Activated CD4-positive, alpha-beta memory T cell treated with anti-CD3 and anti-CD28 coated beads for 36 hours (primary cell): ENCODE results near the gene VPS8. TPM values are rescaled to one million over a fixed set of nuclear protein-coding genes. Genes with fewer than 3 reads are reported as not detected.
"Not testable (repeated sequence)": the region's sequence is repeated elsewhere in the genome, so short reads cannot be mapped to it uniquely, and the experiment has no call there.

ENCODE experiments used
- CTCF ChIA-PET: fragments of 350-600 bp; sonication (Branson Sonifier 250); formaldehyde crosslinking; loops from one replicate; lab custom pipeline; 2021; ENCODE audit warnings: antibody characterized with exemption, inconsistent platforms; lab: Charles Lee
- POLR2A ChIA-PET: fragments of 350-600 bp; sonication (Branson Sonifier 250); formaldehyde crosslinking; loops from one replicate; lab custom pipeline; 2021; ENCODE audit warnings: antibody characterized with exemption; lab: Charles Lee
- DNase-seq: peaks from one replicate; pipeline ENCODE4 v3.0.0-alpha.2; 2020
- H3K27ac Mint-ChIP-seq: one replicate; pipeline ENCODE4 v1.8.0; 2021; ENCODE audit warnings: mixed read lengths
- H3K27me3 Mint-ChIP-seq: one replicate; pipeline ENCODE4 v1.8.0; 2021; ENCODE audit warnings: mixed read lengths
- H3K36me3 Mint-ChIP-seq: one replicate; pipeline ENCODE4 v1.8.0; 2021; ENCODE audit warnings: mixed read lengths
- H3K4me1 Mint-ChIP-seq: one replicate; pipeline ENCODE4 v1.8.0; 2021; ENCODE audit warnings: low read depth, mixed read lengths
- H3K4me3 Mint-ChIP-seq: one replicate; pipeline ENCODE4 v1.8.0; 2021; ENCODE audit warnings: mild to moderate bottlenecking, mixed read lengths
- H3K9me3 Mint-ChIP-seq: one replicate; pipeline ENCODE4 v1.8.0; 2021; ENCODE audit warnings: mixed read lengths
- intact Hi-C: fragments of 100-400 bp; cut with micrococcal nuclease; formaldehyde crosslinking; loops from one replicate; pipeline ENCODE4 v1.15.1; 2023
- total RNA-seq, 2 experiments: library from RNA; stranded (reverse); gene quantifications; one replicate each; pipeline ENCODE4 v1.2.3, GENCODE V29; 2021

The VPS8 gene
- total RNA-seq, 2 experiments from 2014 or later: 28.7 to 32.3 TPM

DNA sequence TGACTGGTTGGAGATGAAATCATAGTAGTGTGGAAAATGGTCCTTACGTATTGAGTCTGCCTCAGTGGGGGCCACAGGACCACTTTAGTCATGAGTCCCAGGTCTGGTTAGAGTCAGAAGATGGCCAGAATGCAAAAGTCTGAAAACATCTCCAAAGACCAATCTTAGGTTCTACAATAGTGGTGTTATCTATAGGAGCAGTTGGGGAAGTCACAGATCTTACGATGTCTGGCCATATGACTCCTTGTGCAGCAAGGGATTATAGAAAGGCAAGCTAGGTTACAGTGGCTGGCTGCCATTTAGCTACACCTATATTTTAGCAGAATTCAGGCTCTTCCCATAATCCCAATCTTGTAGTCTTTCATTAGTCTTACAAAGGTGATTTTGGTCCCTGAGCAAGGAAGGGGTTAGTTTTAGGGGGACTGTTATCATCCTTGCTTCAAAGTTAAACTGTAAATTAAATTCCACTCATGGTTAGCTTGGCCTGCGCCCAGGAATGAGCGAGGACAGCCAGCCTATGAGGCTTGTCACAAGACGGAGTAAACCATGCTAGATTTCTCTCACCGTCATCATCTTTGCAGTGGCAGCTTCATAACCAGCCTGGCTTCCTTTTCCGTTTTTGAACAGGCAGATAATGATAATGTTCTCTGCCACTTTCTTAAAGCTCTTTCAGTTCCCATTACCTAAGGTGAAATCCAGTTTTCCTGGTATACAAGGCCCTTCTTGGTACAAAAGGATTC, 134.1 kb downstream of the VPS8 start:
- ChIA-PET POLR2A (no interaction called here), CTCF (interaction anchor here (0.6 kb wide), 1 partner anchor 408 kb away, joined by 3 read pairs; no protein-coding TSS in a partner anchor)
- no peak overlapping the region for H3K4me3 Mint-ChIP-seq
- no peaks in the 10 kb centered on the region for H3K9me3 Mint-ChIP-seq
- no peak for DNase-seq
- intact Hi-C loops: no loop called here
- no peaks in the 10 kb centered on the region for H3K27me3 Mint-ChIP-seq
- H3K4me1 Mint-ChIP-seq: no peaks in the 10 kb centered on the region
- H3K36me3 Mint-ChIP-seq: peaks cover 13% of the 10 kb centered on the region
- H3K27ac Mint-ChIP-seq: no peak overlapping the region

DNA sequence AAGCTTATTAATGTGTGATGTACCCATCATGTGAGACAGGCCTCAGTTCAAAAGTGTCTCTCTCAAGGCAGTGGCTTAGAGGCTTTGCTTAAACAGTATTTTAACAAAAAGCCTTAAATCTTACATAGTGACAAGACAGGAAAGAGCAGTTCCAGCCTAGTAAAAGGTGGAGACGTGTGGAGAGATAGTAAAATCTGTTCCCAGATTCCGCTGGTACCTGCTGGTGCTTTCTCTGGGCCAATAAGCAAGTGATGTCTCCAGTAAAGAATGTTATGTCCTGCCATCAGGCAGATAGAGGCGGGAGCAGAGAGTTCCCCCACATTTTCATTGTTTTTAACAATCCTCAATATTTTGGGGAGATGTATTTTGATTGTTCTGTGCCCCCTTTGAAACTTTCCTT, 135.0 kb downstream of the VPS8 start:
- Mint-ChIP-seq H3K36me3 (peaks cover 14% of the 10 kb centered on the region), H3K9me3 (no peaks in the 10 kb centered on the region), H3K27ac (no peak overlapping the region), H3K4me1 (no peaks in the 10 kb centered on the region), H3K27me3 (no peaks in the 10 kb centered on the region), H3K4me3 (no peak overlapping the region)
- no peak for DNase-seq
- POLR2A ChIA-PET: no interaction called here
- intact Hi-C loops: no loop called here
- CTCF ChIA-PET: no interaction called here

DNA sequence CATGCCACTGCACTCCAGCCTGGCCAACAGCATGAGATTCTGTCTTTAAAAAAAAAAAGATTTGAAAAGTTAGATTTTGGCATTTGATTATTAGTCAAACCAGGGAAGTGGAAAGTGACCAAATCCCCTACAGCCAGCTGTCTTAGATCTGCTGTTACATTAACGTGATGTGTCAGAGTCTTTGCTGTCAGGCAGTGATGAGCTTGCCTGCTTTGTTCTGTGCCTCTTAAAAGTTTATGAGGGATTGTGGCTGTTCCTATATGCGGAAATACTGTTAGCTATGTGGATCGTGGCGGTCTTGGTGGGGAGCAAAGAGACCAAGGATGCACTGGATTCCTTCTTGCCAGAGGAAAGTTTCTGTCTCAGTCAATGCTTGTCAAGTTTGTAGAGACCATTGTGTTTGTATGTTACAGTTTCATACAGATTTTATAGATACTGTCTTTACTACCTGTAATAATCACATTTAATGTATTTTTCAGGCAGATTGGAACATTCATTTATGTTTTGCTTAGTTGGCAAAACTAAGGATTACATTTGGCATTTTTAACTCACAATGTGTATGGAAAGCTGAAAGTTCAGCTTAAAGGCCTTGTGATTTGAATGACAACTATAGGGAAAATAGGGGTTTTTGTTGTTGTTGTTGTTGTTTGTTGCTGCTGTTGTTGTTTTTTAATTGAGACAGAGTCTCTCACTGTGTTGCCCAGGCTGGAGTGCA, 137.4 kb downstream of the VPS8 start:
- Mint-ChIP-seq H3K36me3 (peaks cover 8% of the 10 kb centered on the region), H3K27ac (no peak overlapping the region), H3K27me3 (no peaks in the 10 kb centered on the region), H3K4me3 (no peak overlapping the region), H3K9me3 (no peaks in the 10 kb centered on the region), H3K4me1 (peaks cover 6% of the 10 kb centered on the region)
- intact Hi-C loops: no loop called here
- POLR2A ChIA-PET: interaction anchor here (0.7 kb wide), 1 partner anchor 24 kb away, joined by 5 read pairs; no protein-coding TSS in a partner anchor
- DNase-seq: no peak
- CTCF ChIA-PET: no interaction called here

DNA sequence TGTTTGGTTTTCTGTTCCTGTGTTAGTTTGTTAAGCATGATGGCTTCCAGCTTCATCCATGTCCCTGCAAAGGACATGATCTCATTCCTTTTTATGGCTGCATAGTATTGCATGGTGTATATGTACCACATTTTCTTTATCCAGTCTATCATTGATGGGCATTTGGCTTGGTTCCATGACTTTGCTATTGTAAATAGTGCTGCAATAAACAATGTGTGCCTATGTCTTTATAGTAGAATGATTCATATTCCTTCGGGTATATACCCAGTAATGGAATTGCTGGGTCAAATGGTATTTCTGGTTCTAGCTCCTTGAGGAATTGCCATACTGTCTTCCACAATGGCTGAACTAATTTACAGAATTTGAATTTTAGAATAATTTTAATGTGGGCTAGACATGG, 138.8 kb downstream of the VPS8 start:
- intact Hi-C loops, H3K27me3 Mint-ChIP-seq, H3K9me3 Mint-ChIP-seq, CTCF ChIA-PET, H3K27ac Mint-ChIP-seq, H3K4me1 Mint-ChIP-seq, H3K36me3 Mint-ChIP-seq, DNase-seq, H3K4me3 Mint-ChIP-seq, POLR2A ChIA-PET: not testable (repeated sequence)

DNA sequence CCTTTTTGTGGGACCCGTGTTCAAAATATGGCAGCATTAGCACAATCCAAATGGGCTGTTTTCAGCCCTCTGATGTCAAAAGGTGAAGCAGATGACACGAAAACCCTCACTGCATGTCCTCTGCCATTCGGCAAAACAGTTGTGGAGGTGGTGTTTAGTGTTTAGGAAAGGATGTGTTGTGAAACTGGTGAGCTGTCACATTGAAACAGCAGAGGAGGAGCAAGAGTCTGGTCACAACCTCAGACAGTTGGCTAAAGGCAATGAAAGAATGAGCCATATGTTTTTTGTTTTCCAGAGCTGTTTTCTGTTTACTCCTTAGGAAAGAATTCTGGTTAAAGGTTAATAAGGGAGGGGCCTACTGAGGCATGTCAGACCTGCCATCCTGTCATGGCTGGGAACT, 140.7 kb downstream of the VPS8 start:
- DNase-seq: no peak
- Mint-ChIP-seq H3K4me1 (peaks cover 6% of the 10 kb centered on the region), H3K27me3 (no peaks in the 10 kb centered on the region), H3K27ac (no peak overlapping the region), H3K4me3 (no peak overlapping the region), H3K9me3 (no peaks in the 10 kb centered on the region), H3K36me3 (peaks cover 11% of the 10 kb centered on the region)
- ChIA-PET CTCF (no interaction called here), POLR2A (no interaction called here)
- intact Hi-C loops: no loop called here

DNA sequence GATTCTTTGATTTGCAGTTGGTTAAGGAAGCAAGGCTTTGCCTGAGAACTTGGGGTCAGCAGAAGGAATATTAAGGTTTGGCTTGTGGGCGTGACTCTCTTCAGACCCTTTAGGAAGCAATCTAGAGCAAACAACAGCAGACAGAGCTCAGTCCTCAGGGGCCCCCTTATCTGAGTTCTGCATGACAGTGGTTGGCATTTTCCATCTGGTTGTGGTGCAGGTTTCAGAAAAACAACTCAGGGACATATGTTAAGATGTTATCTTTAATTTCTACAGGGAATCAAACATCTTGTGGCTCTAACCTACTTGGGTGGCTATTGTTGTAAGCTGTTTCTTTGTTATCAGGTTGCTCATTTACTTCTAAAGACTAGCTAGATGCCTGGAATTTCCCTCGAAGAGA, 141.4 kb downstream of the VPS8 start:
- intact Hi-C loops: no loop called here
- DNase-seq: no peak
- Mint-ChIP-seq H3K4me1 (peaks cover 6% of the 10 kb centered on the region), H3K36me3 (peaks cover 18% of the 10 kb centered on the region), H3K4me3 (no peak overlapping the region), H3K27ac (no peak overlapping the region), H3K9me3 (no peaks in the 10 kb centered on the region), H3K27me3 (no peaks in the 10 kb centered on the region)
- ChIA-PET CTCF (no interaction called here), POLR2A (no interaction called here)

DNA sequence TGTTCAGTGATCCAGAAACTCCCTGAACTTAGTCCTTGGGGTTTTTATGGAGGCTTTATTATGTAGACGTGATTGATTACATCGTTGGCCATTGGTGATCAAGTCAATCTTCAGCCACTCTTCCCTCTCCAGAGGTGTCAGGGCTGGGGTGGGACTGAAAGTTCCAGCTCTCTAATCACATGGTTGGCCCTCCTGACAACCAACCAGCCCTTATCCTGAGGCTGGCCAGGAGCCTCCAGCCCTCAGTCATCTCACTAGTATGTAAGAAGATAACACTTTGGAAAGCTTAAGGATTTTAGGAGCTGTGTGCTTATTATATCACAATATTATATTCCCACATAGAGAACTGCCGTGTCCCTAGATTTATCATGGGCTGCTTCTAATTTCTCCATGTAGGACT, 142.3 kb downstream of the VPS8 start:
- H3K4me1 Mint-ChIP-seq: peaks cover 6% of the 10 kb centered on the region
- H3K9me3 Mint-ChIP-seq: no peaks in the 10 kb centered on the region
- H3K36me3 Mint-ChIP-seq: peaks cover 22% of the 10 kb centered on the region
- DNase-seq: no peak
- no peaks in the 10 kb centered on the region for H3K27me3 Mint-ChIP-seq
- ChIA-PET CTCF (no interaction called here), POLR2A (no interaction called here)
- intact Hi-C loops: no loop called here
- H3K27ac Mint-ChIP-seq: no peak overlapping the region
- no peak overlapping the region for H3K4me3 Mint-ChIP-seq

DNA sequence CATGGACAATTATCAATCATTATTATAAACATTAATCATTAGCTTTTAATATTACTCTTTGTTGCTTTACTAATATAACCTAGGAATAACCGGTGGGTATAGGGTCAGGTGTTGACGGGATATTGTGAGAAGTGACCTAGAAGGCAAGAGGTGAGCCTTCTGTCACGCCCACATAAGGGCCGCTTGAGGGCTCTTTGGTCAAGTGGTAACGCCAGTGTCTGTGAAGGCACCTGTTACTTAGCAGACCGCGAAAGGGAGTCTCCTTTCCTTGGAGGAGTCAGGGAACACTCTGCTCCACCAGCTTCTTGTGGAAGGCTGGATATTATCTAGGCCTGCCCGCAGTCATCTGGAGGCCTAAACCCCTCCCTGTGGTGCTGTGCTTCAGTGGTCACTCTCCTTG, 142.9 kb downstream of the VPS8 start:
- H3K4me3 Mint-ChIP-seq, H3K27me3 Mint-ChIP-seq, H3K27ac Mint-ChIP-seq, CTCF ChIA-PET, POLR2A ChIA-PET, intact Hi-C loops, H3K9me3 Mint-ChIP-seq, DNase-seq, H3K4me1 Mint-ChIP-seq: not testable (repeated sequence)
- H3K36me3 Mint-ChIP-seq: peaks cover 20% of the 10 kb centered on the region

DNA sequence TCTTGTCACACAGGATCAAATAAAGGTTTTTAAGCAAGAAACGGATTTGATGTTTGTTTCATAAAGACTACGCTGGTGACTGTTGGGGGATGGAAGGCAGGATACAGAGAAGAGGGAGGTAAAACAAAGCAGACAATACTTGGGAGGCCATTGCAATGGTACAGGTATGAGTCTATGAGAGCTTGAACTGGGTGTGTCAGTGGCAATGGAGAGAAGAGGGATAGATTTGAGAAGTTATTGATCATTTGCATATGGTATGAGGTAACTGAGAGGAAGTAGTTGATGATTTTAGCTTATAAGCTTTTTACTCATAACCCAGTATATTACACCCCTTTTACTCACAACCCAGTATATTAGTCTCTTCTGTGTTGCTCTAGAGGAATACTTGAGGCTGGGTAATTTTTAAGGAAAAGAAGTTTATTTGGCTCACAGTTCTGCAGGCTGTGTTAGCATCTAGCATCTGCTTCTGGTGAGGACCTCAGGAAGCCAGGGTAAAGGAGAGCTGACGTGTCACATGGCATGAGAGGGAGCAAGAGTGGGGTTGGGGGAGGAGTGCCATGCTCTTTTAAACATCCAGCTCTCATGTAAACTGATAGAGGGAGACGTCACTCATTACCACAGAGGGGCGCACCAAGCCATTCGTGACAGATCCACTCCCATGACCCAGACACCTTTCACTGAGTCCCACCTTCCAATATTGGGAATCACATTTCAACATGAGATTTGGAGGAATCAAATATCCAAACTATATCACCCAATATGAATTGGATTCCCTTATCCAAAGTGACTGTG, 153.9 kb downstream of the VPS8 start:
- peaks cover 1% of the 10 kb centered on the region for H3K4me1 Mint-ChIP-seq
- ChIA-PET POLR2A (no interaction called here), CTCF (no interaction called here)
- no peak overlapping the region for H3K4me3 Mint-ChIP-seq
- no peak for DNase-seq
- H3K27ac Mint-ChIP-seq: no peak overlapping the region
- H3K27me3 Mint-ChIP-seq: no peaks in the 10 kb centered on the region
- no peaks in the 10 kb centered on the region for H3K9me3 Mint-ChIP-seq
- H3K36me3 Mint-ChIP-seq: peaks cover 36% of the 10 kb centered on the region
- intact Hi-C loops: no loop called here

DNA sequence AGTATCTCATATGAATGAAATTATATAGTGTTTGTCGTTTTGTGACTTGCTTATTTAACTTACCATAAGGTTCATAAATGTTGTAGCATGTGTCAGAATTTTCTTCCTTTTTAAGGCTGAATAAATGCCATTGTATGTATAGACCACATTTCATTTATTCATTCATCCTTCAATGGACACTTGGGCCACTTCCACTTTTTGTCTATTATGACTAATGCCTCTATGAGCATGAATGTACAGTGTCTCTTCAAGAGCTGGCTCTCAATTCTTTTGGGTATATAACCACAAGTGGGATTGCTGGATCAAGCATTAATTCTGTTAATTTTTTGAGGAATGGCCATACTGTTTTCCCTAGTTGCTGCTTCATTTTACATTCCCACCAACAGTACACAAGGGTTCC, 156.1 kb downstream of the VPS8 start:
- DNase-seq: no peak
- ChIA-PET CTCF (no interaction called here), POLR2A (no interaction called here)
- H3K27ac Mint-ChIP-seq: no peak overlapping the region
- H3K4me1 Mint-ChIP-seq: peaks cover 1% of the 10 kb centered on the region
- peaks cover 46% of the 10 kb centered on the region for H3K36me3 Mint-ChIP-seq
- intact Hi-C loops: no loop called here
- no peaks in the 10 kb centered on the region for H3K9me3 Mint-ChIP-seq
- H3K4me3 Mint-ChIP-seq: no peak overlapping the region
- H3K27me3 Mint-ChIP-seq: no peaks in the 10 kb centered on the region

DNA sequence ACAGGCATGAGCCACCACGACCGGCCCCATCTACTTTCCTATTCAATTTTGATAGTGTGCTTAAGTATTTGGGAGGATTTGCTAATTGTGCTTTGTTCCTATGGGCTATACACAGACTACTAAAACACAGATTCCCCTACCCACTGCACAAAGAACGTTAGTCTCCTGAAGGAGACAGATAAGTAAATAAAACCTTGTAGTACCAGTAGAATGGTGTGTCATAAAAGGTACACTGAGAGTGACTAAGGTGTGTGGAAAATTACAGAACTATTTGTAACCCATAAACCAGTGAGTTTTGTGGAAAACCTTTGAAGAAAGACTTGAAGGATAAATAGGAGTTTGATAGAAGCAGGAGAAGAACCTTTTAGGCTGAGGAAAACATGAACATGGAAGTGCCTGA, 158.2 kb downstream of the VPS8 start:
- Mint-ChIP-seq H3K4me1 (peaks cover 1% of the 10 kb centered on the region), H3K27me3 (no peaks in the 10 kb centered on the region), H3K9me3 (peaks cover 9% of the 10 kb centered on the region), H3K27ac (no peak overlapping the region), H3K4me3 (no peak overlapping the region), H3K36me3 (peaks cover 61% of the 10 kb centered on the region)
- intact Hi-C loops: no loop called here
- POLR2A ChIA-PET: no interaction called here
- CTCF ChIA-PET: no interaction called here
- DNase-seq: no peak

DNA sequence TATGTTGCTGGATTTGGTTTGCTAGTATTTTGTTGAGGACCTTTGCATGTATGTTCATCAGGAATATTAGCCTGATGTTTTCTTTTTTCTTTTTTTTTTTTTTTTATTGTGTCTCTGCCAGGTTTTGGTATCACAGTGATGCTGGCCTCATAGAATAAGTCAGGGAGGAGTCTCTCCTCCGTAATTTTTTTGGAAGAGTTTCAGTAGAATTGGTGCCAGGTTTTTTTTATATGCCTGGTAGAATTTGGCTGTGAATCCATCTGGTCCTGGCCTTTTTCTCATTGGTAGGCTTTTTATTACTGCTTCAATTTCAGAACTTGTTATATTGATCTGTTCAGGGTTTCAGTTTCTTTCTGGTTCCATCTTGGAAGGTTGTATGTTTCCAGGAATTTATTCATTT, 165.8 kb downstream of the VPS8 start:
- Mint-ChIP-seq H3K27ac (no peak overlapping the region), H3K4me3 (no peak overlapping the region), H3K9me3 (peaks cover 10% of the 10 kb centered on the region), H3K36me3 (peaks cover 51% of the 10 kb centered on the region), H3K4me1 (no peaks in the 10 kb centered on the region), H3K27me3 (no peaks in the 10 kb centered on the region)
- ChIA-PET POLR2A (no interaction called here), CTCF (no interaction called here)
- DNase-seq: no peak
- intact Hi-C loops: no loop called here
